Endothelial cell of umbilical vein (primary cell): ENCODE results near the gene CREM. TPM values are rescaled to one million over a fixed set of nuclear protein-coding genes. Genes with fewer than 3 reads are reported as not detected.
A peak's percentile ranks its signal among the peaks of the same experiment; 100 is the strongest.
"Not testable (repeated sequence)": the region's sequence is repeated elsewhere in the genome, so short reads cannot be mapped to it uniquely, and the experiment has no call there.

Experiments used
- BruUV-seq: library from RNA; stranded (reverse); fragments of 400-500 nt; replicated peaks from 2 replicates; lab custom pipeline; 2021; lab: Mats Ljungman, UMichigan
- CTCF ChIA-PET: fragments of 300-600, 350-600 bp; sonication (Branson Sonifier 250); formaldehyde crosslinking; loops from one replicate; lab custom pipeline; 2021; ENCODE audit warnings: antibody characterized with exemption, inconsistent platforms; lab: Charles Lee
- POLR2A ChIA-PET: fragments of 300-600, 350-600 bp; sonication (Branson Sonifier 250); formaldehyde crosslinking; loops from one replicate; lab custom pipeline; 2021; ENCODE audit warnings: antibody characterized with exemption, inconsistent platforms; lab: Charles Lee
- DNase-seq: peaks from one replicate; pipeline ENCODE4 v3.0.0-alpha.2; 2011; ENCODE audit warnings: low read depth, low spot score
- FAIRE-seq: peaks from 2 replicates; lab custom pipeline; 2011; peaks lifted over from hg19 to GRCh38; lab: Jason Lieb, UNC
- H2AFZ ChIP-seq: 2 replicates; pipeline ENCODE4 v1.6.0; 2012; ENCODE audit warnings: low read depth, low read length, control low read depth, inconsistent platforms
- H3K27ac ChIP-seq: 2 replicates; pipeline ENCODE4 v1.5.1; 2011; ENCODE audit warnings: low read depth, mild to moderate bottlenecking, control low read depth, low read length, moderate library complexity; ENCODE audit not compliant: insufficient read depth
- H3K27me3 ChIP-seq, 2 experiments: 2 replicates each; pipeline versions ENCODE4 v1.6.0 to v1.6.1; 2011; ENCODE audit warnings: low read length in 2 of 2, mixed read lengths in 1 of 2; ENCODE audit not compliant: control insufficient read depth in 2 of 2, insufficient read depth in 2 of 2
- H3K36me3 ChIP-seq, 2 experiments: 2 replicates in 1 of 2; 3 replicates in 1 of 2; pipeline ENCODE4 v1.5.1; 2011; ENCODE audit warnings: low read length in 2 of 2, mild to moderate bottlenecking in 1 of 2, moderate library complexity in 1 of 2; ENCODE audit not compliant: control insufficient read depth in 2 of 2, insufficient read depth in 2 of 2; ENCODE audit errors: extremely low read depth in 1 of 2
- H3K4me1 ChIP-seq: 3 replicates; pipeline ENCODE4 v1.5.1; 2011; ENCODE audit warnings: mild to moderate bottlenecking, low read length; ENCODE audit not compliant: control insufficient read depth, insufficient read depth; ENCODE audit errors: extremely low read depth
- H3K4me2 ChIP-seq: 2 replicates; pipeline ENCODE4 v1.6.1; 2011; ENCODE audit warnings: low read length, control low read depth, mixed read lengths; ENCODE audit not compliant: insufficient read depth
- H3K4me3 ChIP-seq, 3 experiments: fragments of 200-600 bp in 1 of 3; sonication (generic), shearing (Covaris generic) in 1 of 3; replicated peaks in 1 of 3; 2 replicates each; pipeline ENCODE4 v1.5.1; 2011 to 2016; ENCODE audit warnings: control low read depth in 3 of 3, low read length in 3 of 3, mild to moderate bottlenecking in 2 of 3, inconsistent platforms in 1 of 3, low read depth in 1 of 3, moderate library complexity in 1 of 3; ENCODE audit not compliant: insufficient read depth in 1 of 3
- H3K79me2 ChIP-seq: 2 replicates; pipeline ENCODE4 v1.6.0; 2012; ENCODE audit warnings: low read length, inconsistent platforms; ENCODE audit not compliant: control insufficient read depth, insufficient read depth
- H3K9ac ChIP-seq: replicated peaks from 2 replicates; pipeline ENCODE3; 2011; ENCODE audit warnings: low read length, control low read depth; ENCODE audit not compliant: insufficient read depth; ENCODE audit errors: extremely low read depth
- H3K9me1 ChIP-seq: replicated peaks from 3 replicates; pipeline ENCODE4 v1.6.0; 2011; ENCODE audit warnings: mild to moderate bottlenecking, low read length; ENCODE audit not compliant: control insufficient read depth, insufficient read depth; ENCODE audit errors: extremely low read depth
- H3K9me3 ChIP-seq: replicated peaks from 2 replicates; pipeline ENCODE4 v1.5.1; 2012; ENCODE audit warnings: low read length, inconsistent platforms; ENCODE audit not compliant: control insufficient read depth, insufficient read depth
- H4K20me1 ChIP-seq: replicated peaks from 2 replicates; pipeline ENCODE3; 2011; ENCODE audit warnings: mild to moderate bottlenecking, low read length; ENCODE audit not compliant: control insufficient read depth, insufficient read depth; ENCODE audit errors: extremely low read depth
- EZH2 ChIP-seq: IDR thresholded peaks from 2 replicates; pipeline ENCODE4 v1.6.1; 2012; ENCODE audit warnings: borderline replicate concordance, low read depth, mild to moderate bottlenecking, moderate library complexity, low read length, inconsistent platforms; ENCODE audit not compliant: severe bottlenecking
- FOS ChIP-seq: IDR thresholded peaks from 2 replicates; pipeline ENCODE4 v1.6.1; 2011; ENCODE audit warnings: mild to moderate bottlenecking, low read length, moderate library complexity, borderline replicate concordance; ENCODE audit not compliant: insufficient read depth
- GATA2 ChIP-seq: IDR thresholded peaks from 2 replicates; pipeline ENCODE4 v1.7.0; 2011; ENCODE audit warnings: low read depth, mild to moderate bottlenecking, moderate library complexity, mixed read lengths, low read length; ENCODE audit not compliant: insufficient read length, insufficient read depth
- JUN ChIP-seq: IDR thresholded peaks from 2 replicates; pipeline ENCODE4 v1.6.1; 2011; ENCODE audit warnings: borderline replicate concordance, low read depth; ENCODE audit not compliant: insufficient read length, insufficient read depth
- MYC ChIP-seq: IDR thresholded peaks from one replicate; pipeline ENCODE4 v1.6.1; 2011; ENCODE audit warnings: mild to moderate bottlenecking, low read depth, low read length
- POLR2A ChIP-seq: IDR thresholded peaks from 2 replicates; pipeline ENCODE4 v1.6.1; 2012; ENCODE audit warnings: low read depth, mild to moderate bottlenecking, control low read depth, low read length
- POLR2AphosphoS5 ChIP-seq: IDR thresholded peaks from 2 replicates; pipeline ENCODE4 v1.6.1; 2012; ENCODE audit warnings: low read depth, mild to moderate bottlenecking, control low read depth, low read length, moderate library complexity; ENCODE audit not compliant: insufficient read depth
- dilution Hi-C: fragments of 300-500 bp; cut with MboI; formaldehyde crosslinking; loops from one replicate; pipeline ENCODE4 v1.15.0; 2019; ENCODE audit warnings: low sequenced_read_pairs; ENCODE audit not compliant: extremely low pct_ligation_motif_present
- intact Hi-C: fragments of 100-400 bp; cut with micrococcal nuclease; formaldehyde crosslinking; loops from one replicate; pipeline ENCODE4 v1.10.0; 2022
- polyA plus RNA-seq, 4 experiments: library from polyadenylated mRNA; depleted of rRNA in 3 of 4; stranded (reverse) in 3 of 4; unstranded in 1 of 4; fragments of >200 nt; gene quantifications; 2 replicates each; pipeline versions ENCODE4 v1.2.1 to v1.2.3, GENCODE V29; 2011 to 2012; ENCODE audit warnings: missing spikeins in 1 of 4
- total RNA-seq: library from RNA; stranded (reverse); gene quantifications from 2 replicates; pipeline ENCODE4 v1.2.3, GENCODE V29; 2021
- TF ChIP-seq, protein P1 (sequence below), 2 donors: IDR thresholded peaks; 1 replicate in 1 of 2; 2 replicates in 1 of 2; pipeline ENCODE4 v1.5.1; 2011; ENCODE audit warnings: low read length in 2 of 2, mild to moderate bottlenecking in 2 of 2, moderate library complexity in 2 of 2, control low read depth in 1 of 2, inconsistent platforms in 1 of 2, low read depth in 1 of 2; ENCODE audit not compliant: insufficient read depth in 1 of 2; ENCODE audit errors: extremely low read depth in 1 of 2
- TF ChIP-seq, protein P2 (sequence below): IDR thresholded peaks from 2 replicates; pipeline ENCODE4 v1.6.1; 2011; ENCODE audit not compliant: insufficient read depth, insufficient read length

Gene CREM
- total and polyA plus RNA-seq, 2 donors (not counting 3 experiments of a cell fraction or from before 2014, with no cell fraction given), result 35.5 to 39.8 TPM

DNA sequence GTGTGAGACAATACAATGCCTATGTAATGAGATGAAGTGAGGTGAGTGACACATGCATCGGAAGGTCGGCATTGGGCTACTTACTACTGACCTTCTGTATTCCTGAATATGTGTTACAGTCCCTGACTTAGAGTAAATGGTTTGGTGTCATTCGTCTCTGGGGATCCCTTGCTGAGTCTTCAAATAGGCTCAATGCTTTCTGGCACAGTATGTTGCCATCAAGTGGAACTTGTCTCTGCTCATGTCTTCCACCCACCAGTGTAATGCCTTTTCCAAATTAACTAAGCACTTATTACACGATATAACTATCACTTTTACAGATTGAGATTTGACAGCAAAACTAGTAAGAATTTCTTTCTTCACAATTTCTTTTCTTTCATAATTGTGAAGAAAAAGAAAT lies 47.4 kb upstream of the CREM start:
- no peak overlapping the region for H3K9ac ChIP-seq
- FAIRE-seq, result no peak

DNA sequence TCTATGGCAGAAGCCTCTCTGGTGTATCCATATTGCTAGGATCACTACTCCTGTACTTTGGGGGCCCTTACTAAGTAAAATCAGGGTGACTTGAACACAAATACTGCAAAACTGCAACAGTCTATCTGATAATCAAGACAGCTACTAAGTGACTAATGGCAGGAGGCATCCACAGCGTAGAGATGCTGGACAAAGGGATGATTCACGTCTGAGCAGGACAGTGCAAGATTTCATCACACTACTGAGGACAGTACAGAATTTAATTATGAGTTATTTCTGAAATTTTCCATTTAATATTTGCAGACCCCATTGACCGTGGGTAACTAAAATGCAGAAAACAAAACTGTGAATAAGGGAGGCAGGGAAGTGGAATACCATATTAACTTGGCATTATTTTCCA lies 46.9 kb upstream of the CREM start:
- Histone ChIP-seq H3K27ac (no peak overlapping the region), H4K20me1 (no peaks in the 10 kb centered on the region), H3K9ac (no peak overlapping the region), H3K4me1 (no peaks in the 10 kb centered on the region), H2AFZ (no peak overlapping the region), H3K4me2 (no peak overlapping the region), H3K27me3 (no peaks in the 10 kb centered on the region), H3K79me2 (peaks cover 80% of the 10 kb centered on the region), H3K36me3 (no peaks in the 10 kb centered on the region), H3K9me3 (no peaks in the 10 kb centered on the region), H3K9me1 (no peaks in the 10 kb centered on the region), H3K4me3 (no peak overlapping the region)
- CTCF ChIA-PET, result interaction anchor here (1.3 to 2.2 kb wide), 2 partner anchors 40 to 85 kb away, joined by 3 to 5 read pairs; no protein-coding TSS in a partner anchor
- TF ChIP-seq, protein P1, sequence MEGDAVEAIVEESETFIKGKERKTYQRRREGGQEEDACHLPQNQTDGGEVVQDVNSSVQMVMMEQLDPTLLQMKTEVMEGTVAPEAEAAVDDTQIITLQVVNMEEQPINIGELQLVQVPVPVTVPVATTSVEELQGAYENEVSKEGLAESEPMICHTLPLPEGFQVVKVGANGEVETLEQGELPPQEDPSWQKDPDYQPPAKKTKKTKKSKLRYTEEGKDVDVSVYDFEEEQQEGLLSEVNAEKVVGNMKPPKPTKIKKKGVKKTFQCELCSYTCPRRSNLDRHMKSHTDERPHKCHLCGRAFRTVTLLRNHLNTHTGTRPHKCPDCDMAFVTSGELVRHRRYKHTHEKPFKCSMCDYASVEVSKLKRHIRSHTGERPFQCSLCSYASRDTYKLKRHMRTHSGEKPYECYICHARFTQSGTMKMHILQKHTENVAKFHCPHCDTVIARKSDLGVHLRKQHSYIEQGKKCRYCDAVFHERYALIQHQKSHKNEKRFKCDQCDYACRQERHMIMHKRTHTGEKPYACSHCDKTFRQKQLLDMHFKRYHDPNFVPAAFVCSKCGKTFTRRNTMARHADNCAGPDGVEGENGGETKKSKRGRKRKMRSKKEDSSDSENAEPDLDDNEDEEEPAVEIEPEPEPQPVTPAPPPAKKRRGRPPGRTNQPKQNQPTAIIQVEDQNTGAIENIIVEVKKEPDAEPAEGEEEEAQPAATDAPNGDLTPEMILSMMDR (IDR thresholded peaks at IDR 0.05; ENCODE audit: extremely low read depth in 1 of 2, insufficient read depth in 1 of 2, low read depth in 1 of 2, low read length in 2 of 2), result no peak
- TF ChIP-seq MYC (no peak), GATA2 (no peak), EZH2 (no peak), FOS (no peak), JUN (no peak), POLR2AphosphoS5 (no peak), POLR2A (no peak)
- TF ChIP-seq, protein P2, sequence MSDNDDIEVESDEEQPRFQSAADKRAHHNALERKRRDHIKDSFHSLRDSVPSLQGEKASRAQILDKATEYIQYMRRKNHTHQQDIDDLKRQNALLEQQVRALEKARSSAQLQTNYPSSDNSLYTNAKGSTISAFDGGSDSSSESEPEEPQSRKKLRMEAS, result no peak
- intact Hi-C loops, result no loop called here
- FAIRE-seq, result peak; percentile 28
- no TSS peak for BruUV-seq
- DNase-seq, result no peak
- POLR2A ChIA-PET, result no interaction called here
- dilution Hi-C loops, result no loop called here

More for the DNA sequence above, 47.4 kb upstream of the CREM start:
- no peaks in the 10 kb centered on the region for H3K9me1 ChIP-seq
- no peak for DNase-seq
- intact Hi-C loops (no loop called here), dilution Hi-C loops (no loop called here)
- H3K27me3 ChIP-seq, result no peaks in the 10 kb centered on the region
- no peaks in the 10 kb centered on the region for H3K4me1 ChIP-seq
- ChIA-PET CTCF (interaction anchor here (1.3 to 2.2 kb wide), 2 partner anchors 41 to 85 kb away, joined by 3 to 5 read pairs; no protein-coding TSS in a partner anchor), POLR2A (no interaction called here)
- H3K79me2 ChIP-seq, result peaks cover 80% of the 10 kb centered on the region
- H4K20me1 ChIP-seq, result no peaks in the 10 kb centered on the region
- no peaks in the 10 kb centered on the region for H3K36me3 ChIP-seq
- no peak overlapping the region for H3K4me3 ChIP-seq
- no peaks in the 10 kb centered on the region for H3K9me3 ChIP-seq
- H3K4me2 ChIP-seq, result no peak overlapping the region
- no TSS peak for BruUV-seq
- H2AFZ ChIP-seq, result no peak overlapping the region
- no peak overlapping the region for H3K27ac ChIP-seq
- TF ChIP-seq JUN, result no peak
- no peak for TF ChIP-seq POLR2A
- no peak for TF ChIP-seq EZH2

DNA sequence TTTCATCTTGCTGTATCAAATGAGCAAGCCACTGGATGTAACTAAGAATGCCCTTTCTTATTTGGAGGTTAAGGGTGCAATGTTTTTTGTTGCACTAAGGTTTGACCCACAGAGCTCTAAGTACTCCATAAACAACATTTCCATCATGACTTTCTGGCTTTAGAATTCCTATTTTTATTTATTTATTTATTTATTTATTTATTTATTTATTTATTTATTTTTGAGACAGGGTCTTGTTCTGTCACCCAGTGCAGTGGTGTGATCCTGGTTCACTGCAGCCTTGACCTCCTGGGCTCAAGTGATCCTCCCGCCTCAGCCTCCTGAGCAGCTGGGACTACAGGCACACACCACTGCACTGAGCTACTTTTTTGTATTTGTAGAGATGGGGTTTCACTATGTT lies 46.4 kb upstream of the CREM start:
- H4K20me1 ChIP-seq, intact Hi-C loops, H3K9me3 ChIP-seq, H2AFZ ChIP-seq, H3K36me3 ChIP-seq, POLR2A ChIA-PET, H3K4me1 ChIP-seq, dilution Hi-C loops, DNase-seq, H3K27me3 ChIP-seq, H3K9me1 ChIP-seq, H3K4me3 ChIP-seq, FAIRE-seq, H3K27ac ChIP-seq, BruUV-seq, H3K9ac ChIP-seq, H3K4me2 ChIP-seq: not testable (repeated sequence)
- CTCF ChIA-PET, result interaction anchor here (0.9 to 2.2 kb wide), 4 partner anchors 8 to 86 kb away, joined by 3 to 6 read pairs (median 4); partner anchors contain the start of gene CUL2
- peaks cover 79% of the 10 kb centered on the region for H3K79me2 ChIP-seq
